Nephron progenitor cell (in vitro differentiated cells): Measurements from ENCODE around the gene RAB31.
"Not testable (repeated sequence)": the region's sequence is repeated elsewhere in the genome, so short reads cannot be mapped to it uniquely, and the experiment has no call there.

ENCODE experiments used
- DNase-seq: peaks from one replicate; pipeline ENCODE4 v3.0.0; 2021
- H3K27ac Mint-ChIP-seq: 2 replicates; pipeline ENCODE4 v1.8.0; 2021; ENCODE audit warnings: mild to moderate bottlenecking, moderate library complexity, mixed read lengths
- H3K27me3 Mint-ChIP-seq: 2 replicates; pipeline ENCODE4 v1.8.0; 2021; ENCODE audit warnings: mild to moderate bottlenecking, low read depth, mixed read lengths; ENCODE audit not compliant: poor library complexity
- H3K36me3 Mint-ChIP-seq: 2 replicates; pipeline ENCODE4 v1.8.0; 2021; ENCODE audit warnings: low read depth, mixed read lengths
- H3K4me1 Mint-ChIP-seq: 2 replicates; pipeline ENCODE4 v1.8.0; 2021; ENCODE audit warnings: mixed read lengths
- H3K4me3 Mint-ChIP-seq: 2 replicates; pipeline ENCODE4 v1.8.0; 2021; ENCODE audit warnings: mild to moderate bottlenecking, moderate library complexity, mixed read lengths
- H3K9me3 Mint-ChIP-seq: 2 replicates; pipeline ENCODE4 v1.8.0; 2021; ENCODE audit warnings: mild to moderate bottlenecking, moderate library complexity, mixed read lengths
- TF ChIP-seq, protein P1 (sequence below): fragments of 200-600 bp; sonication (generic); IDR thresholded peaks from 2 replicates; pipeline ENCODE4 v1.5.0; 2021; ENCODE audit warnings: antibody characterized with exemption

RAB31 gene

DNA sequence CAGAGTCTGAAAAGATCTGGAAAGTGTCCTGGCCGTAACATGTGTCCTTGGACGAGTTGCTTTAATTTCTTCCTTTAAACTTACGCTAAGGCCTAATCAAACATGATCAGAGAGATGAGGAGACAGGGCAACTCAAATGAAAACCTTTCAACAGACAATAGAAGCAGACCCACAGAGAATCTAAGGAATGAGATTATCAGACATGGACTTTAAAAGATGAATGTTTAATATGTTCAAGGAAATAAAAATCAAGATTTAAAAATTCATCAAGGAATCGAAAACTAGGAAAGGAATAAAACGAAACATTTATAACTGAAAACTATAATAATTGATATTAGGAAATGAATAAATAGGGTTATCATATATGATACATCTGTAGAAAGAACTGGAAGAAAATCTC is 55.1 kb downstream of the RAB31 start:
- TF ChIP-seq, protein P1, sequence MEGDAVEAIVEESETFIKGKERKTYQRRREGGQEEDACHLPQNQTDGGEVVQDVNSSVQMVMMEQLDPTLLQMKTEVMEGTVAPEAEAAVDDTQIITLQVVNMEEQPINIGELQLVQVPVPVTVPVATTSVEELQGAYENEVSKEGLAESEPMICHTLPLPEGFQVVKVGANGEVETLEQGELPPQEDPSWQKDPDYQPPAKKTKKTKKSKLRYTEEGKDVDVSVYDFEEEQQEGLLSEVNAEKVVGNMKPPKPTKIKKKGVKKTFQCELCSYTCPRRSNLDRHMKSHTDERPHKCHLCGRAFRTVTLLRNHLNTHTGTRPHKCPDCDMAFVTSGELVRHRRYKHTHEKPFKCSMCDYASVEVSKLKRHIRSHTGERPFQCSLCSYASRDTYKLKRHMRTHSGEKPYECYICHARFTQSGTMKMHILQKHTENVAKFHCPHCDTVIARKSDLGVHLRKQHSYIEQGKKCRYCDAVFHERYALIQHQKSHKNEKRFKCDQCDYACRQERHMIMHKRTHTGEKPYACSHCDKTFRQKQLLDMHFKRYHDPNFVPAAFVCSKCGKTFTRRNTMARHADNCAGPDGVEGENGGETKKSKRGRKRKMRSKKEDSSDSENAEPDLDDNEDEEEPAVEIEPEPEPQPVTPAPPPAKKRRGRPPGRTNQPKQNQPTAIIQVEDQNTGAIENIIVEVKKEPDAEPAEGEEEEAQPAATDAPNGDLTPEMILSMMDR = no peak
- Mint-ChIP-seq H3K27ac (no peak overlapping the region), H3K4me3 (no peak overlapping the region), H3K36me3 (peaks cover 24% of the 10 kb centered on the region), H3K4me1 (peaks cover 41% of the 10 kb centered on the region), H3K9me3 (peaks cover 48% of the 10 kb centered on the region), H3K27me3 (no peaks in the 10 kb centered on the region)
- no peak for DNase-seq

DNA sequence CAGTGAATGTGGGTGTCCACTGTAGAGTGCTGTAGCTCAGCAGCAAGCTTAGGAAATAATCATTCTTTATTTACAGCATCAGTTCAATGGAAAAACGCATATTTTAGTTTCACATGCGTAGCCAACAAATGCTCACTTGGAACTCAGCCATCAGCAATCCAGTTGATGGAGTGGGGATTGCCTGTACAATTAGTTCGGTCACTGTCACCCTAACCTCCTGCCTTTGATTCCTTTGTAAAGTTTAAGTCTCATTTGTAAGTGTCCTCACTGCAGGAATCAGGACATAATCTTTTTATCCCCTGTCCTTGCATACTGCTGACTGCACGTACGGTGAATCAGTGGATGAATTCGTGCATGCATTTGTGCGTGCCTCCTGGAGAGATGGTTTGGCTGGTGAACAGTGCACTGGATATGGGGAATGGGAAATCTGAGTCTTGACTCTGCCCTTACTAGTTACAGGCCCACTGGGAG is 55.9 kb downstream of the RAB31 start:
- Mint-ChIP-seq H3K27me3 (no peaks in the 10 kb centered on the region), H3K9me3 (peaks cover 57% of the 10 kb centered on the region), H3K4me3 (no peak overlapping the region), H3K36me3 (peaks cover 24% of the 10 kb centered on the region), H3K27ac (peak overlapping the region; percentile 45), H3K4me1 (peaks cover 32% of the 10 kb centered on the region)
- DNase-seq = no peak
- TF ChIP-seq, protein P1 = no peak

DNA sequence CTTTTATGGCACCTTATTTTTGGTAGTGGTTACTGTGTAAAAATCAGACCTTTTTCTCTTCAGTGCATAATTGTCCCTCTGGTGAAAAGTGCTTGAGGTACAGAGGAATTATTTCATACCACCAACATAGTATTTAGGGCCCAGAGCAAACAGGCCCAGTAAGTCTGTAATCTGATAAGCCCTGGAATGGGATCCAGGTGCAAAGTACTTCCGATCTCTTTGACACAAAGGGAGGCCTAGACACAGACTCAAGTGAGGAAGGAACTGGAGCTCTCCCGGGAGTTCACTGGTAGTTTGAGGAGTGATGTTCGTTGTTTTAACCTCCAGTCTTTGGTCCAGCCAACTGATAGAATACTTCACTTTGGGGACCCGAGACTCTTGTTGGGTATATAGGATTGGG is 57.4 kb downstream of the RAB31 start:
- peak overlapping the region; percentile 62 for H3K27ac Mint-ChIP-seq
- H3K4me1 Mint-ChIP-seq = peaks cover 36% of the 10 kb centered on the region
- no peaks in the 10 kb centered on the region for H3K27me3 Mint-ChIP-seq
- TF ChIP-seq, protein P1 = no peak
- peaks cover 61% of the 10 kb centered on the region for H3K9me3 Mint-ChIP-seq
- H3K36me3 Mint-ChIP-seq = peaks cover 26% of the 10 kb centered on the region
- H3K4me3 Mint-ChIP-seq = no peak overlapping the region
- no peak for DNase-seq

DNA sequence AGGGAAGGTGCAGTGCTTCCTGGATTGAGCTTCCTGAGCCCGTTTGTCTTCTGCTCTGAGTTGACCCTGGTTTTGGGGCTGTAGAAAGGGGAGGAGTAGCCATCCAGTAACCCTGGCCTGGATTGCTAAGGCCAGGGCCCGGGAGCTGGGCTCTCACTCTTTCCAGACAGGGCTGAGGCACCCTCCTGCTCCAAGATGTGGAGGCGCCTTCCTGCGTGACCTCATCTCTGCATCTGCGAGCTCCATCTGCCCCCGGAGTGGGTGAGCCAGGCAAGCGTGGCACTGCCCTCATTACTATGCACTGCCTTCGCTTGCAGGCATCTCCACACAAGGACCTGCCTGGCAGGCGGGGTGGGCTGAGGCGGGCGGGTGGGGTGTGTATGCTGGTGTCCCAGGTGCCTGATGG is 58.0 kb downstream of the RAB31 start:
- Mint-ChIP-seq H3K9me3 (peaks cover 55% of the 10 kb centered on the region), H3K4me1 (peaks cover 36% of the 10 kb centered on the region), H3K27me3 (no peaks in the 10 kb centered on the region), H3K4me3 (no peak overlapping the region), H3K27ac (no peak overlapping the region), H3K36me3 (peaks cover 21% of the 10 kb centered on the region)
- no peak for DNase-seq
- TF ChIP-seq, protein P1 = no peak

DNA sequence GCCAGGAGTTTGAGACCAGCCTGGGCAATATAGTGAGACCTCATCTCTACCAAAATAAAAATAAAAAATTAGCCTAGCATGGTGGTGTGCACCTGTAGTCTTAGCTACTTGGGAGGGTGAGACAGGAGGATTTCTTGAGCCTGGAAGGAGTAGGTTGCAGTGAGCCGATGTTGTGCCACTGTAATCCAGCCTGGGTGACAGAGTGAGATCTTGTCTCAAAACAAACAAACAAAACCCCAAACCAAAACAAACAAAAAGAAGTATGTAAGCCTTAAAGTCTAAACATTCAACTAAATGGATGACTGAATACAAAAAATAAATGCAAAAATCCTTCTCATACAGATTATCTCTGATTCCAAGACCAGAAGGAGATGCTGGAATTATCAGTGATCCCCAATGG is 58.6 kb downstream of the RAB31 start:
- Mint-ChIP-seq H3K27ac (no peak overlapping the region), H3K4me1 (peaks cover 43% of the 10 kb centered on the region), H3K9me3 (peaks cover 53% of the 10 kb centered on the region), H3K4me3 (no peak overlapping the region), H3K36me3 (peaks cover 19% of the 10 kb centered on the region), H3K27me3 (peaks cover 5% of the 10 kb centered on the region)
- DNase-seq = no peak
- TF ChIP-seq, protein P1 = no peak

DNA sequence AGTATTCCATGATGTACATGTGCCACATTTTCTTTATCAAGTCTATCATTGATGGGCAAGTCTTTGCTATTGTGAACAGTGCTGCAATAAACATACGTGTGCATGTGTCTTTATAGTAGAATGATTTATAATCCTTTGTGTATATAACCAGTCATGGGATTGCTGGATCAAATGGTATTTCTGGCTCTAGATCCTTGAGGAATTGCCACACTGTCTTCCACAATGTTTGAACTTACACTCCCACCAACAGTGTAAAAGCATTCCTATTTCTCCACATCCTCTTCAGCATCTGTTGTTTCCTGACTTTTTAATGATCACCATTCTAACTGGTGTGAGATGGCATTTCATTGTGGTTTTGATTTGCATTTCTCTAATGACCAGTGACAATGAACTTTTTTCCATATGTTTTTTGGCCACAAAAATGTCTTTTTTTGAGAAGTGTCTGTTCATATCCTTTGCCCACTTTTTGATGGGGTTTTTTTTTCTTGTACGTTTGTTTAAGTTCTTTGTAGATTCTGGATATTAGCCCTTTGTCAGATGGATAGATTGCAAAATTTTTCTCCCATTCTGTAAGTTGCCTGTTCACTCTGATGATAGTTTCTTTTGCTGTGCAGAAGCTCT is 60.1 kb downstream of the RAB31 start:
- peaks cover 10% of the 10 kb centered on the region for H3K36me3 Mint-ChIP-seq
- H3K4me3 Mint-ChIP-seq = not testable (repeated sequence)

DNA sequence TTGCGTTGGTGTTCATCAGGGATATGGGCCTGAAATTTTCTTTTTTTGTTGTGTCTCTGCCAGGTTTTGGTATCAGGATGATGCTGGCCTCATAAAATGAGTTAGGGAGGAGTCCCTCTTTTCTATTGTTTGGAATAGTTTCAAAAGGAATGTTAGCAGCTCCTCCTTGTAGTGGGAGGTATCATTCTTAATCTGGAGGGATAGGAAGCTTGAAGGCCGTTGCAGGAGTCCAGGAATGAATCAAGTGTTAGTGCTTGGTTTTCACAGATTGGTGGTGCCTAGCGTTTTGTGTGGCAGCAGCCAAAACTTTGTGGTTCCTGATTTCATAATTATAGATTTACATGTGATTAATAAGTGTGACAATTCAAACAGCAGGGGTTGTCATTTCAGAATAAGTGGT is 62.0 kb downstream of the RAB31 start:
- not testable (repeated sequence) for H3K4me3 Mint-ChIP-seq, DNase-seq, H3K36me3 Mint-ChIP-seq, H3K27ac Mint-ChIP-seq
- Mint-ChIP-seq H3K9me3 (peaks cover 29% of the 10 kb centered on the region), H3K27me3 (peaks cover 11% of the 10 kb centered on the region), H3K4me1 (peaks cover 54% of the 10 kb centered on the region)

More for the DNA sequence above, 60.1 kb downstream of the RAB31 start:
- H3K4me1 Mint-ChIP-seq = peaks cover 55% of the 10 kb centered on the region
- DNase-seq, H3K27ac Mint-ChIP-seq: not testable (repeated sequence)
- H3K27me3 Mint-ChIP-seq = peaks cover 11% of the 10 kb centered on the region
- peaks cover 40% of the 10 kb centered on the region for H3K9me3 Mint-ChIP-seq
